KMS-11 (cell line): Measurements from ENCODE around the gene RHOB.

ENCODE experiments used
- H2AFZ ChIP-seq: fragments of 200-600 bp; sonication (generic); 2 replicates; pipeline ENCODE4 v1.6.1; 2016; ENCODE audit warnings: antibody characterized with exemption, mixed run types, low read depth
- H3K27ac ChIP-seq: fragments of 200-600 bp; sonication (generic); 2 replicates; pipeline ENCODE4 v1.6.1; 2016; ENCODE audit warnings: mild to moderate bottlenecking, mixed run types
- H3K27me3 ChIP-seq: fragments of 200-600 bp; sonication (generic); 2 replicates; pipeline ENCODE4 v1.6.1; 2017; ENCODE audit warnings: mild to moderate bottlenecking, low read depth, mixed run types, moderate library complexity; ENCODE audit not compliant: insufficient read depth
- H3K36me3 ChIP-seq: fragments of 200-600 bp; sonication (generic); 2 replicates; pipeline ENCODE4 v1.6.1; 2017; ENCODE audit warnings: mild to moderate bottlenecking, mixed run types; ENCODE audit not compliant: insufficient read depth
- H3K4me1 ChIP-seq: fragments of 200-600 bp; sonication (generic); 2 replicates; pipeline ENCODE4 v1.6.1; 2016; ENCODE audit warnings: mild to moderate bottlenecking, low read depth, mixed run types; ENCODE audit not compliant: poor library complexity, severe bottlenecking
- H3K4me2 ChIP-seq: fragments of 200-600 bp; sonication (generic); 2 replicates; pipeline ENCODE4 v1.7.0; 2016; ENCODE audit warnings: mild to moderate bottlenecking, mixed run types
- H3K4me3 ChIP-seq: fragments of 200-600 bp; sonication (generic); IDR thresholded peaks from 2 replicates; pipeline ENCODE4 v1.6.1; 2017; ENCODE audit warnings: low read depth, low read length, mixed read lengths; ENCODE audit not compliant: insufficient read depth
- H3K79me2 ChIP-seq: fragments of 200-600 bp; sonication (generic); 2 replicates; pipeline ENCODE4 v1.6.1; 2016; ENCODE audit warnings: low read depth, mixed run types; ENCODE audit not compliant: insufficient read depth
- H3K9ac ChIP-seq: fragments of 200-600 bp; sonication (generic); 2 replicates; pipeline ENCODE4 v1.6.1; 2016; ENCODE audit warnings: mild to moderate bottlenecking, mixed run types
- H4K20me1 ChIP-seq: fragments of 200-600 bp; sonication (generic); 2 replicates; pipeline ENCODE4 v1.6.1; 2016; ENCODE audit warnings: mild to moderate bottlenecking, mixed run types; ENCODE audit not compliant: insufficient read depth
- CTCF ChIP-seq: fragments of 200-600 bp; sonication (generic); conservative IDR thresholded peaks from 2 replicates; pipeline ENCODE4 v1.6.1; 2017; ENCODE audit warnings: low read depth, mild to moderate bottlenecking, antibody characterized with exemption, low read length, moderate library complexity, mixed read lengths

Gene RHOB

GRCh38 chr2:20473128-20473527, 26.3 kb downstream of the RHOB start:
- no peak overlapping the region for H3K4me2 ChIP-seq
- no peak for TF ChIP-seq CTCF
- no peaks in the 10 kb centered on the region for H4K20me1 ChIP-seq
- H3K36me3 ChIP-seq, result no peaks in the 10 kb centered on the region
- H3K4me3 ChIP-seq, result no peak overlapping the region
- no peak overlapping the region for H3K27ac ChIP-seq
- H3K27me3 ChIP-seq, result no peaks in the 10 kb centered on the region
- no peak overlapping the region for H3K9ac ChIP-seq
- no peaks in the 10 kb centered on the region for H3K4me1 ChIP-seq
- H3K79me2 ChIP-seq, result no peaks in the 10 kb centered on the region
- H2AFZ ChIP-seq, result no peak overlapping the region

GRCh38 chr2:20474757-20475566, 28.1 kb downstream of the RHOB start:
- Histone ChIP-seq H3K4me1 (no peaks in the 10 kb centered on the region), H3K36me3 (no peaks in the 10 kb centered on the region), H2AFZ (no peak overlapping the region), H4K20me1 (no peaks in the 10 kb centered on the region), H3K4me2 (no peak overlapping the region), H3K9ac (no peak overlapping the region), H3K4me3 (no peak overlapping the region), H3K79me2 (no peaks in the 10 kb centered on the region), H3K27me3 (no peaks in the 10 kb centered on the region), H3K27ac (no peak overlapping the region)
- TF ChIP-seq CTCF, result no peak

- Histone ChIP-seq H3K79me2 (no peaks in the 10 kb centered on the region), H2AFZ (no peak overlapping the region), H3K9ac (no peak overlapping the region), H3K27ac (no peak overlapping the region), H3K4me3 (no peak overlapping the region), H3K4me2 (no peak overlapping the region), H3K4me1 (no peaks in the 10 kb centered on the region), H3K36me3 (no peaks in the 10 kb centered on the region), H3K27me3 (no peaks in the 10 kb centered on the region), H4K20me1 (no peaks in the 10 kb centered on the region)
- TF ChIP-seq CTCF, result no peak
Observed at GRCh38 chr2:20475567-20475952, 28.7 kb downstream of the RHOB start.

- Histone ChIP-seq H2AFZ (no peak overlapping the region), H3K9ac (no peak overlapping the region), H3K4me3 (no peak overlapping the region), H3K36me3 (no peaks in the 10 kb centered on the region), H3K4me1 (no peaks in the 10 kb centered on the region), H4K20me1 (no peaks in the 10 kb centered on the region), H3K27ac (no peak overlapping the region), H3K27me3 (no peaks in the 10 kb centered on the region), H3K79me2 (no peaks in the 10 kb centered on the region), H3K4me2 (no peak overlapping the region)
- no peak for TF ChIP-seq CTCF
Observed at GRCh38 chr2:20476481-20476880, 29.6 kb downstream of the RHOB start.
